OCI-LY7 (cell line): ENCODE measurements around the gene HS3ST2. TPM values are rescaled to one million over a fixed set of nuclear protein-coding genes. Genes with fewer than 3 reads are reported as not detected.
"Not testable (repeated sequence)": the region's sequence is repeated elsewhere in the genome, so short reads cannot be mapped to it uniquely, and the experiment has no call there.

Experiments
- BruUV-seq: library from RNA; stranded (reverse); fragments of 400-500 nt; replicated peaks from 2 replicates; lab custom pipeline; 2021; lab: Mats Ljungman, UMichigan
- CTCF ChIA-PET: fragments of 300-600 bp; sonication (Branson Sonifier 250); formaldehyde crosslinking; loops from one replicate; lab custom pipeline; 2022; ENCODE audit warnings: antibody characterized with exemption; ENCODE audit not compliant: unreplicated experiment; lab: Charles Lee
- POLR2A ChIA-PET: fragments of 300-600 bp; sonication (Branson Sonifier 250); formaldehyde crosslinking; loops from one replicate; lab custom pipeline; 2022; ENCODE audit warnings: antibody characterized with exemption; lab: Charles Lee
- DNase-seq: peaks from one replicate; pipeline ENCODE4 v3.0.0-alpha.2; 2015; ENCODE audit warnings: low spot score
- H2AFZ ChIP-seq: fragments of 200-600 bp; sonication (generic), shearing (Covaris generic); 2 replicates; pipeline ENCODE4 v1.6.1; 2014; ENCODE audit warnings: mild to moderate bottlenecking, antibody characterized with exemption, low read length, moderate library complexity
- H3K27ac ChIP-seq: fragments of 200-600 bp; sonication (generic); 2 replicates; pipeline ENCODE4 v1.5.1; 2014; ENCODE audit warnings: mixed run types, low read depth, mild to moderate bottlenecking, moderate library complexity, low read length, inconsistent platforms; ENCODE audit not compliant: poor library complexity, severe bottlenecking
- H3K36me3 ChIP-seq: fragments of 200-600 bp; sonication (generic); 2 replicates; pipeline ENCODE4 v1.6.1; 2014; ENCODE audit warnings: mild to moderate bottlenecking, antibody characterized with exemption, low read length, moderate library complexity, mixed read lengths; ENCODE audit not compliant: insufficient read depth
- H3K4me1 ChIP-seq: fragments of 200-600 bp; sonication (generic); 2 replicates; pipeline ENCODE4 v1.5.1; 2014; ENCODE audit warnings: mild to moderate bottlenecking, low read length; ENCODE audit not compliant: insufficient read depth, poor library complexity, severe bottlenecking
- H3K4me2 ChIP-seq: fragments of 200-600 bp; sonication (generic); 2 replicates; pipeline ENCODE4 v1.6.1; 2014; ENCODE audit warnings: mild to moderate bottlenecking, low read length
- H3K4me3 ChIP-seq: fragments of 200-600 bp; sonication (generic); 2 replicates; pipeline ENCODE4 v1.5.1; 2014; ENCODE audit warnings: mild to moderate bottlenecking, low read depth, low read length; ENCODE audit not compliant: poor library complexity, severe bottlenecking
- H3K79me2 ChIP-seq: fragments of 200-600 bp; sonication (generic); 2 replicates; pipeline ENCODE4 v1.6.1; 2016; ENCODE audit warnings: low read depth, mild to moderate bottlenecking, low read length, moderate library complexity, mixed read lengths; ENCODE audit not compliant: insufficient read depth
- H3K9me2 ChIP-seq: fragments of 200-600 bp; sonication (generic); 2 replicates; pipeline ENCODE4 v1.6.1; 2016; ENCODE audit warnings: mild to moderate bottlenecking, low read length, mixed read lengths; ENCODE audit not compliant: insufficient read depth
- H3K9me3 ChIP-seq: fragments of 200-600 bp; sonication (generic); 2 replicates; pipeline ENCODE4 v1.6.1; 2014; ENCODE audit warnings: mild to moderate bottlenecking, mixed run types, low read length, mixed read lengths
- H4K20me1 ChIP-seq: fragments of 200-600 bp; sonication (generic); 2 replicates; pipeline ENCODE4 v1.6.1; 2014; ENCODE audit warnings: mild to moderate bottlenecking, antibody characterized with exemption, low read length, moderate library complexity, mixed read lengths; ENCODE audit not compliant: insufficient read depth
- EZH2phosphoT487 ChIP-seq: fragments of 200-600 bp; sonication (generic); IDR thresholded peaks from 2 replicates; pipeline ENCODE4 v1.6.1; 2018; ENCODE audit warnings: low read depth, borderline replicate concordance, mild to moderate bottlenecking, mixed run types, antibody characterized with exemption, low read length, moderate library complexity, mixed read lengths
- intact Hi-C: fragments of 100-400 bp; cut with micrococcal nuclease; formaldehyde crosslinking; loops from one replicate; pipeline ENCODE4 v1.10.0; 2022; ENCODE audit not compliant: unreplicated experiment
- total RNA-seq, 2 experiments: library from RNA; depleted of rRNA in 1 of 2; stranded (reverse); fragments of >200 nt in 1 of 2; shearing (Covaris generic) in 1 of 2; gene quantifications; 2 replicates each; pipeline ENCODE4 v1.2.3, GENCODE V29; 2014 to 2022
- TF ChIP-seq, protein P1 (sequence below): fragments of 200-600 bp; sonication (generic); conservative IDR thresholded peaks from 2 replicates; pipeline ENCODE4 v1.5.1; 2014; ENCODE audit warnings: mild to moderate bottlenecking, antibody characterized with exemption, low read length, moderate library complexity, mixed read lengths

The HS3ST2 gene
- total RNA-seq, 2 experiments from 2014 or later, result not detected

DNA sequence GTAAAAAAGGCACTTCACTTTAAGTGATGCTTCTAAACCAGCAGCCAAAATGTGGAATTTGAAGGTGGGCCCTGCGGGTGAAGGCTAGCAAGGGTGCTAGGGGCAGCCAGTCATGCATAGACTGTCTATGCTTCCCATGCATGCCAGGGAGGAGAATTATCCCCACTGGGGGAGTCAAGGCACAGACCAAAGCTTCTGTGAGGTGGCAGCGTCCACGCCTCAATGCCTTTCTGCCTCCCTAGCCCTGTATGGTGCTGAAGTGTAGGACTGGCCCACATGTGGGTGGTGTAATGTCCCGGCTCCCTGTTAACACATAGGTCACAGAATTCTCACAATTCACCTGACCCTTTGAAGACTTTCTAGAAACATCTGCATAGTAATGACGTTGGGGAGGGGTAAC is 1.9 kb downstream of the HS3ST2 start:
- POLR2A ChIA-PET, result no interaction called here
- CTCF ChIA-PET, result no interaction called here
- TF ChIP-seq, protein P1, sequence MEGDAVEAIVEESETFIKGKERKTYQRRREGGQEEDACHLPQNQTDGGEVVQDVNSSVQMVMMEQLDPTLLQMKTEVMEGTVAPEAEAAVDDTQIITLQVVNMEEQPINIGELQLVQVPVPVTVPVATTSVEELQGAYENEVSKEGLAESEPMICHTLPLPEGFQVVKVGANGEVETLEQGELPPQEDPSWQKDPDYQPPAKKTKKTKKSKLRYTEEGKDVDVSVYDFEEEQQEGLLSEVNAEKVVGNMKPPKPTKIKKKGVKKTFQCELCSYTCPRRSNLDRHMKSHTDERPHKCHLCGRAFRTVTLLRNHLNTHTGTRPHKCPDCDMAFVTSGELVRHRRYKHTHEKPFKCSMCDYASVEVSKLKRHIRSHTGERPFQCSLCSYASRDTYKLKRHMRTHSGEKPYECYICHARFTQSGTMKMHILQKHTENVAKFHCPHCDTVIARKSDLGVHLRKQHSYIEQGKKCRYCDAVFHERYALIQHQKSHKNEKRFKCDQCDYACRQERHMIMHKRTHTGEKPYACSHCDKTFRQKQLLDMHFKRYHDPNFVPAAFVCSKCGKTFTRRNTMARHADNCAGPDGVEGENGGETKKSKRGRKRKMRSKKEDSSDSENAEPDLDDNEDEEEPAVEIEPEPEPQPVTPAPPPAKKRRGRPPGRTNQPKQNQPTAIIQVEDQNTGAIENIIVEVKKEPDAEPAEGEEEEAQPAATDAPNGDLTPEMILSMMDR, result no peak
- no peak for TF ChIP-seq EZH2phosphoT487
- H3K27ac ChIP-seq, result no peak overlapping the region
- intact Hi-C loops, result no loop called here
- H2AFZ ChIP-seq, result no peak overlapping the region
- H3K4me2 ChIP-seq, result no peak overlapping the region
- no peak overlapping the region for H3K4me3 ChIP-seq
- H3K4me1 ChIP-seq, result no peaks in the 10 kb centered on the region
- H3K9me2 ChIP-seq, result no peaks in the 10 kb centered on the region
- no peaks in the 10 kb centered on the region for H4K20me1 ChIP-seq
- H3K9me3 ChIP-seq, result no peaks in the 10 kb centered on the region
- H3K36me3 ChIP-seq, result no peaks in the 10 kb centered on the region
- no peak for DNase-seq
- H3K79me2 ChIP-seq, result no peaks in the 10 kb centered on the region
- BruUV-seq, result no TSS peak

DNA sequence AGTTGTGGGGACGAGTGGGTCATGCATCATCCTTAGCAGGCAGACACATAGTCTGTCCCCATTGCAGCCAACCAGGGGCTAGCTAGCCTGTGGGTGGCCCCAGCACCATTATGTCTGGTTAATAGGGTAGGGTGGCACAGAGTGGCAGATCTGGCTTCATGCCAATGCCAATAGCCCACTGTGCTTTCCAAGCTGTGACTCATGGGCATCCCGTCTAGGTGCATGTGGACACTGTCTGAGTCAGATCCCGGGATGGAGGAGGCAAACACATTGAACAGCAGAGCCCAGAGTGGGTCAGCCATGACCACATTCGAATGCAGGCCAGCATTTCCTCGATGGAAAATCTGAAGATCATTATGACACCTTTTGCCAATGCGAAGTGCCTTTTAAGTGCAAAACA is 2.5 kb downstream of the HS3ST2 start:
- no TSS peak for BruUV-seq
- Histone ChIP-seq H3K4me3 (no peak overlapping the region), H4K20me1 (no peaks in the 10 kb centered on the region), H2AFZ (no peak overlapping the region), H3K36me3 (no peaks in the 10 kb centered on the region), H3K9me2 (no peaks in the 10 kb centered on the region), H3K4me1 (no peaks in the 10 kb centered on the region), H3K9me3 (no peaks in the 10 kb centered on the region), H3K4me2 (no peak overlapping the region), H3K79me2 (no peaks in the 10 kb centered on the region), H3K27ac (no peak overlapping the region)
- ChIA-PET CTCF (no interaction called here), POLR2A (no interaction called here)
- intact Hi-C loops, result no loop called here
- DNase-seq, result no peak
- TF ChIP-seq, protein P1, result no peak
- TF ChIP-seq EZH2phosphoT487, result no peak

DNA sequence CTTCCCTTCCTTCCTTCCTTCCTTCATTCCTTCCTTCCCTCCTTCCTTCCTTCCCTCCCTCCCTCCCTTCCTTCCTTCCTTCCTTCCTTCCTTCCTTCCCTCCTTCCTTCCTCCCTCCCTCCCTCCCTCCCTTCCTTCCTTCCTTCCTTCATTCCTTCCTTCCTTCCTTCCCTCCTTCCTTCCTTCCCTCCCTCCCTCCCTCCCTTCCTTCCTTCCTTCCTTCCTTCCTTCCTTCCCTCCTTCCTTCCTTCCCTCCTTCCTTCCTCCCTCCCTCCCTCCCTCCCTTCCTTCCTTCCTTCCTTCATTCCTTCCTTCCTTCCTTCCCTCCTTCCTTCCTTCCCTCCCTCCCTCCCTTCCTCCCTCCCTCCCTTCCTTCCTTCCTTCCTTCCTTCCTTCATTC is 4.8 kb downstream of the HS3ST2 start:
- H3K79me2 ChIP-seq, H3K9me3 ChIP-seq, POLR2A ChIA-PET, CTCF ChIA-PET, H3K4me3 ChIP-seq, H3K4me2 ChIP-seq, H3K4me1 ChIP-seq, H3K27ac ChIP-seq, intact Hi-C loops, DNase-seq, BruUV-seq, H3K9me2 ChIP-seq, H2AFZ ChIP-seq, H4K20me1 ChIP-seq, H3K36me3 ChIP-seq: not testable (repeated sequence)
